Measurements from ENCODE around the gene KAZALD1. TPM values are rescaled to one million over a fixed set of nuclear protein-coding genes. Genes with fewer than 3 reads are reported as not detected.
A peak's percentile ranks its signal among the peaks of the same experiment; 100 is the strongest.

KAZALD1 gene
- total and polyA plus RNA-seq, 10 donors, result 11.6 to 67.3 (median 31.0) TPM

- intact Hi-C loops (cut with DNase I; ENCODE audit: low total_unique reads), result no loop called here
- Histone ChIP-seq H3K27ac (peak within 1 kb of the TSS; percentile 81 to 97 (median 94)), H3K4me1 (peaks cover 6 to 58% (median 33%) of the 10 kb centered on the region in 6 donors), H3K4me3 (peak within 1 kb of the TSS; percentile 50 to 82 (median 75)), H3K9me3 (no peaks in the 10 kb centered on the region), H3K27me3 (replicated peaks in 1 of 7) (peaks cover 0 to 24% (median 0%) of the 10 kb centered on the region in 7 donors), H3K36me3 (peaks cover under 1 to 19% (median 16%) of the 10 kb centered on the region in 6 donors)
- DNase-seq, result peak; percentile 99
- WGBS, 5 donors, result 0 to 1% (median 1%) methylated on average over 31 to 38 of the region's 38 CpGs
- TF ChIP-seq, protein P1, sequence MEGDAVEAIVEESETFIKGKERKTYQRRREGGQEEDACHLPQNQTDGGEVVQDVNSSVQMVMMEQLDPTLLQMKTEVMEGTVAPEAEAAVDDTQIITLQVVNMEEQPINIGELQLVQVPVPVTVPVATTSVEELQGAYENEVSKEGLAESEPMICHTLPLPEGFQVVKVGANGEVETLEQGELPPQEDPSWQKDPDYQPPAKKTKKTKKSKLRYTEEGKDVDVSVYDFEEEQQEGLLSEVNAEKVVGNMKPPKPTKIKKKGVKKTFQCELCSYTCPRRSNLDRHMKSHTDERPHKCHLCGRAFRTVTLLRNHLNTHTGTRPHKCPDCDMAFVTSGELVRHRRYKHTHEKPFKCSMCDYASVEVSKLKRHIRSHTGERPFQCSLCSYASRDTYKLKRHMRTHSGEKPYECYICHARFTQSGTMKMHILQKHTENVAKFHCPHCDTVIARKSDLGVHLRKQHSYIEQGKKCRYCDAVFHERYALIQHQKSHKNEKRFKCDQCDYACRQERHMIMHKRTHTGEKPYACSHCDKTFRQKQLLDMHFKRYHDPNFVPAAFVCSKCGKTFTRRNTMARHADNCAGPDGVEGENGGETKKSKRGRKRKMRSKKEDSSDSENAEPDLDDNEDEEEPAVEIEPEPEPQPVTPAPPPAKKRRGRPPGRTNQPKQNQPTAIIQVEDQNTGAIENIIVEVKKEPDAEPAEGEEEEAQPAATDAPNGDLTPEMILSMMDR (IDR thresholded peaks at IDR 0.05 in 8 of 11, conservative IDR thresholded peaks at IDR 0.05 in 3 of 11), result peak in 3 of 11 experiments; percentile 19 to 31 (median 30)
- no peak for TF ChIP-seq POLR2A (IDR thresholded peaks at IDR 0.05)
- peak; percentile 76 to 85 (median 82) for TF ChIP-seq POLR2AphosphoS5 (IDR thresholded peaks at IDR 0.05)
Measured at GRCh38 chr10:101031128-101031795, 30.5 kb upstream of the KAZALD1 start, which contains the start of the genes PDZD7 and SFXN3. Gene PDZD7 (minus strand): TSS chr10:101031129. CDS start chr10:101030219, 910 bp downstream. Gene SFXN3 (plus strand): TSS chr10:101031234. CDS start chr10:101034695, 3,461 bp downstream.

DNA sequence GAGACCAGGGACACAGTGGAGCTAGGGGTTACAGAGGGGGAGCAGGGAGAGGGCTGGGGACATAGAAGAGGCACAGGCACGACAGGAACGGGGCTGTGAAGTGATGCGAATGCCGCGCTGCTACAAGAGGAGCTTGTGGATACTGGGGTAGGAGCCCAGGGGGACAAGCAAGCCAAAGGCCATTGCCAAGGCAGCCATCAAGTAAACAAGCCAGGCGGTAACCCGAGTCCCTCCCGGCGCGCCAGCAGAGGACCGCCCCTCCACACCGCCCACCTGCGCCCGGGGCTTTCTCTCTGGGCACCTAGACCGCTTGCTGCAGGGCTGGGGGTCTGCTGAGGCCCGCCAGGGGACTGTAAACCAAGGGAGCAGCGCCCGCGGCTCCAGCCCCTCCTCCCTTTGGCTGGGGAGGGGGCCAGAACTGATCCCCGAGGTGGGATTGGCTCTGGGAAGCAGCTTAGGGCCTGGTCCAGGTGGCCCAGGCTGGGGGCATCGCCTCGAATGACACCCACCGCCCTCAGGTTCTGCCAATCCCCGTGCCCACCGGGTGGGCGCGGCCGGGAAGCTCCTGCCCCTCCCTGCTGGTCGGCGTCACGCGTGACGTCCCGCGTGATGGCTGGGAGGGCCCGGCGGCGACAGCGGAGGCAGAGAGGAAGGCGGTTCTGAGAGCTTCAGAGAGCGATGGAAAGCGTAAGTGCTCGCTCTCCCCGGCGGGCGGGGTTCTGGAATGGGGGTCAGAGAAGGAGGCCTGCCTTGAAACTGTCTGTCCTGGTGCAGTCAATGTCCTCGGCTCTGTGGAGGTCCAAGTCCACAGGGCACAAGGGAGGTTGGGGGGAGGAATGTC is 29.8 kb upstream of the KAZALD1 start:
- H3K4me3 ChIP-seq, result peak overlapping the region; percentile 50 to 82 (median 75)
- H3K4me1 ChIP-seq, result peaks cover 6 to 58% (median 33%) of the 10 kb centered on the region in 6 donors
- intact Hi-C loops (cut with DNase I; ENCODE audit: low total_unique reads), result no loop called here
- H3K9me3 ChIP-seq, result no peaks in the 10 kb centered on the region
- peak overlapping the region; percentile 81 to 97 (median 94) for H3K27ac ChIP-seq
- TF ChIP-seq, protein P1 (IDR thresholded peaks at IDR 0.05 in 8 of 11, conservative IDR thresholded peaks at IDR 0.05 in 3 of 11), result peak in 1 of 11 experiments; percentile 17
- TF ChIP-seq POLR2AphosphoS5 (IDR thresholded peaks at IDR 0.05) (peak; percentile 73 to 89 (median 85)), POLR2A (IDR thresholded peaks at IDR 0.05) (no peak)
- peak; percentile 97 for DNase-seq
- WGBS, 5 donors, result 0 to 1% (median 1%) methylated on average over 25 to 47 of the region's 47 CpGs
- H3K27me3 ChIP-seq (replicated peaks in 1 of 7), result peaks cover 0 to 24% (median 0%) of the 10 kb centered on the region in 7 donors
- peaks cover 5 to 27% (median 23%) of the 10 kb centered on the region in 6 donors for H3K36me3 ChIP-seq

- no peaks in the 10 kb centered on the region for H3K9me3 ChIP-seq
- no peak for DNase-seq
- H3K4me1 ChIP-seq, result peaks cover 6 to 58% (median 33%) of the 10 kb centered on the region in 6 donors
- H3K4me3 ChIP-seq, result peak overlapping the region; percentile 50 to 82 (median 75)
- WGBS, 5 donors, result 5 to 63% (median 8%) methylated on average over 1 to 6 of the region's 6 CpGs
- peaks cover 5 to 34% (median 30%) of the 10 kb centered on the region in 6 donors for H3K36me3 ChIP-seq
- intact Hi-C loops (cut with DNase I; ENCODE audit: low total_unique reads), result no loop called here
- H3K27ac ChIP-seq, result peak overlapping the region; percentile 81 to 97 (median 94)
- peaks cover 0 to 24% (median 0%) of the 10 kb centered on the region in 7 donors for H3K27me3 ChIP-seq (replicated peaks in 1 of 7)
- peak in 1 of 3 donors; percentile 2 for TF ChIP-seq POLR2AphosphoS5 (IDR thresholded peaks at IDR 0.05)
- TF ChIP-seq, protein P1 (IDR thresholded peaks at IDR 0.05 in 8 of 11, conservative IDR thresholded peaks at IDR 0.05 in 3 of 11), result no peak
- no peak for TF ChIP-seq POLR2A (IDR thresholded peaks at IDR 0.05)
Measured at GRCh38 chr10:101032637-101033224, 29.1 kb upstream of the KAZALD1 start.

All from spleen (tissue), 11 donors.